Left lung (tissue), 10 donors: Measurements from ENCODE around the gene HIGD1C. TPM values are rescaled to one million over a fixed set of nuclear protein-coding genes. Genes with fewer than 3 reads are reported as not detected.
"Not testable (repeated sequence)": the region's sequence is repeated elsewhere in the genome, so short reads cannot be mapped to it uniquely, and the experiment has no call there.

Source experiments
- ATAC-seq: fragments of 200-7000 bp; cut with Tn5 transposase; one replicate; pipeline ENCODE4 v1.9.1; 2020; ENCODE audit warnings: moderate library complexity
- DNase-seq, 4 donors: peaks; one replicate each; pipeline ENCODE4 v3.0.0-alpha.2; 2013 to 2020
- H3K27ac ChIP-seq, 2 donors: fragments of 200-600 bp; sonication (generic) in 1 of 2; one replicate each; pipeline versions ENCODE4 v1.5.0 to v1.8.0; 2020 to 2021
- H3K27me3 ChIP-seq, 2 donors: fragments of 200-600 bp; sonication (generic) in 1 of 2; one replicate each; pipeline versions ENCODE4 v1.5.0 to v1.8.0; 2020 to 2021
- H3K36me3 ChIP-seq, 2 donors: fragments of 200-600 bp; sonication (generic) in 1 of 2; one replicate each; pipeline versions ENCODE4 v1.5.0 to v1.8.0; 2020 to 2021
- H3K4me1 ChIP-seq, 2 donors: fragments of 200-600 bp; one replicate each; pipeline ENCODE4 v1.8.0; 2021
- H3K4me3 ChIP-seq, 2 donors: fragments of 200-600 bp; sonication (generic) in 1 of 2; one replicate each; pipeline versions ENCODE4 v1.5.0 to v1.8.0; 2020 to 2021; ENCODE audit warnings: mild to moderate bottlenecking in 1 of 2
- H3K9me3 ChIP-seq, 2 donors: fragments of 200-600 bp; sonication (generic) in 1 of 2; one replicate each; pipeline versions ENCODE4 v1.5.0 to v1.8.0; 2020 to 2021
- CTCF ChIP-seq, 2 donors: fragments of 200-600 bp; sonication (generic) in 1 of 2; IDR thresholded peaks; one replicate each; pipeline versions ENCODE4 v1.5.0 to v1.8.0; 2021; ENCODE audit warnings: antibody characterized with exemption in 2 of 2
- intact Hi-C, 2 donors: fragments of 100-400 bp; cut with DNase I; formaldehyde crosslinking; loops; one replicate each; pipeline versions ENCODE4 v1.11.2 to v1.14.2; 2022
- polyA plus RNA-seq, 6 donors: library from polyadenylated mRNA; unstranded; fragments of 120-200 nt; gene quantifications; one replicate each; pipeline ENCODE4 v1.2.1, GENCODE V29; 2013; ENCODE audit not compliant: insufficient read length in 6 of 6
- total RNA-seq, 2 donors: library from RNA; stranded (reverse); fragmentation: NEBNext Ultra II Directional; extraction: Animal tissue kit (Norgen Biotek cat#: 25700); gene quantifications; one replicate each; pipeline ENCODE4 v1.2.1, GENCODE V29; 2021
- donor health status: DM: no; HTN: yes; CAD: no.
- donor health status: DM: no; HTN: no; CAD: no.

Gene HIGD1C
- total and polyA plus RNA-seq, 8 donors, result 0.53 to 0.94 (median 0.56) TPM; not detected in 3

- DNase-seq, result no peak
- ATAC-seq, result no peak
- Histone ChIP-seq H3K27ac (peak overlapping the region; percentile 89 to 92), H3K27me3 (no peaks in the 10 kb centered on the region), H3K4me3 (peak overlapping the region; percentile 54 to 78), H3K4me1 (peaks cover 18 to 76% of the 10 kb centered on the region in 2 donors), H3K9me3 (no peaks in the 10 kb centered on the region), H3K36me3 (peaks cover 0 to 23% of the 10 kb centered on the region in 2 donors)
- intact Hi-C loops, result no loop called here
- TF ChIP-seq CTCF (IDR thresholded peaks at IDR 0.05), result no peak
Measured at GRCh38 chr12:50927356-50927755, 25.0 kb upstream of the HIGD1C start.

- DNase-seq, result no peak
- H3K36me3 ChIP-seq, result peaks cover 0 to 23% of the 10 kb centered on the region in 2 donors
- peak overlapping the region; percentile 89 to 92 for H3K27ac ChIP-seq
- peak overlapping the region; percentile 54 to 78 for H3K4me3 ChIP-seq
- TF ChIP-seq CTCF (IDR thresholded peaks at IDR 0.05), result no peak
- no peaks in the 10 kb centered on the region for H3K9me3 ChIP-seq
- no peaks in the 10 kb centered on the region for H3K27me3 ChIP-seq
- H3K4me1 ChIP-seq, result peaks cover 14 to 76% of the 10 kb centered on the region in 2 donors
- intact Hi-C loops, result no loop called here
- no peak for ATAC-seq
Measured at GRCh38 chr12:50927766-50928224, 24.5 kb upstream of the HIGD1C start.

- TF ChIP-seq CTCF (IDR thresholded peaks at IDR 0.05), result no peak
- intact Hi-C loops, result no loop called here
- Histone ChIP-seq H3K27me3 (no peaks in the 10 kb centered on the region), H3K9me3 (no peaks in the 10 kb centered on the region), H3K27ac (peak overlapping the region in 1 of 2 donors; percentile 92), H3K4me1 (peaks cover 17 to 76% of the 10 kb centered on the region in 2 donors), H3K4me3 (peak overlapping the region; percentile 54 to 78), H3K36me3 (peaks cover 0 to 23% of the 10 kb centered on the region in 2 donors)
- no peak for DNase-seq
- ATAC-seq, result no peak
Measured at GRCh38 chr12:50928392-50928791, 24.0 kb upstream of the HIGD1C start.

- no peak for DNase-seq
- Histone ChIP-seq H3K4me3 (no peak overlapping the region), H3K36me3 (peaks cover 0 to 23% of the 10 kb centered on the region in 2 donors), H3K9me3 (no peaks in the 10 kb centered on the region), H3K27ac (no peak overlapping the region), H3K4me1 (peaks cover 22 to 82% of the 10 kb centered on the region in 2 donors), H3K27me3 (no peaks in the 10 kb centered on the region)
- no peak for ATAC-seq
- intact Hi-C loops, result no loop called here
- no peak for TF ChIP-seq CTCF (IDR thresholded peaks at IDR 0.05)
Measured at GRCh38 chr12:50929831-50930230, 22.5 kb upstream of the HIGD1C start.

- H3K9me3 ChIP-seq, ATAC-seq, intact Hi-C loops, DNase-seq, H3K27me3 ChIP-seq, H3K27ac ChIP-seq, H3K4me3 ChIP-seq: not testable (repeated sequence)
- H3K4me1 ChIP-seq, result peaks cover 27 to 88% of the 10 kb centered on the region in 2 donors
- peaks cover 0 to 23% of the 10 kb centered on the region in 2 donors for H3K36me3 ChIP-seq
Measured at GRCh38 chr12:50930477-50930876, 21.9 kb upstream of the HIGD1C start.

- Histone ChIP-seq H3K4me3 (no peak overlapping the region), H3K9me3 (peaks cover 0 to 2% of the 10 kb centered on the region in 2 donors), H3K36me3 (peaks cover 0 to 33% of the 10 kb centered on the region in 2 donors), H3K4me1 (peaks cover 27 to 79% of the 10 kb centered on the region in 2 donors), H3K27me3 (no peaks in the 10 kb centered on the region), H3K27ac (peak overlapping the region in 1 of 2 donors; percentile 79)
- intact Hi-C loops, result no loop called here
- no peak for TF ChIP-seq CTCF (IDR thresholded peaks at IDR 0.05)
- ATAC-seq (no peak), DNase-seq (no peak)
Measured at GRCh38 chr12:50932787-50933280, 19.5 kb upstream of the HIGD1C start.
